K562 (cell line): ENCODE results near the gene GET3. TPM values are rescaled to one million over a fixed set of nuclear protein-coding genes. Genes with fewer than 3 reads are reported as not detected.

ENCODE experiments used
- CEBPG ChIP-seq, 3 experiments: fragments of 200-800 bp in 1 of 3; sonication (Bioruptor generic) in 1 of 3; sonication (generic) in 1 of 3; formaldehyde crosslinking in 1 of 3; IDR thresholded peaks in 2 of 3; conservative IDR thresholded peaks in 1 of 3; 2 replicates each; pipeline versions ENCODE4 v1.6.1 to v1.8.0; 2016 to 2022; ENCODE audit warnings: missing compliant biosample characterization in 2 of 3, missing genetic modification characterization in 2 of 3, mild to moderate bottlenecking in 1 of 3, missing genetic modification reagents in 1 of 3
- DLX4 ChIP-seq: fragments of 250-450 bp; sonication (Bioruptor Pico); IDR thresholded peaks from 2 replicates; pipeline ENCODE4 v1.6.1; 2021; ENCODE audit warnings: mild to moderate bottlenecking
- ELK3 ChIP-seq: fragments of 450-650 bp; formaldehyde crosslinking; IDR thresholded peaks from 2 replicates; pipeline ENCODE4 v1.4.0; 2020; ENCODE audit warnings: mild to moderate bottlenecking
- LARP7 ChIP-seq: fragments of 450-650 bp; IDR thresholded peaks from 2 replicates; pipeline ENCODE4 v1.6.1; 2016
- MYC ChIP-seq, 2 experiments: fragments of 250-450 bp in 1 of 2; sonication (Bioruptor Pico) in 1 of 2; IDR thresholded peaks; 2 replicates each; pipeline versions ENCODE4 v1.5.1 to v1.6.1; 2012 to 2021; ENCODE audit warnings: low read depth in 2 of 2, borderline replicate concordance in 1 of 2, improper control_type of control experiment in 1 of 2, low read length in 1 of 2, mild to moderate bottlenecking in 1 of 2, moderate library complexity in 1 of 2
- REST ChIP-seq, 2 experiments: fragments of 450-650 bp; formaldehyde crosslinking in 1 of 2; IDR thresholded peaks; 2 replicates each; pipeline versions ENCODE4 v1.4.0 to v1.6.1; 2014 to 2020; ENCODE audit warnings: mild to moderate bottlenecking in 2 of 2, borderline replicate concordance in 1 of 2, low read depth in 1 of 2
- SMAD3 ChIP-seq: fragments of 450-650 bp; formaldehyde crosslinking; conservative IDR thresholded peaks from 2 replicates; pipeline ENCODE4 v1.4.0; 2020; ENCODE audit warnings: mild to moderate bottlenecking
- TCF7 ChIP-seq: sonication (generic); IDR thresholded peaks from 2 replicates; pipeline ENCODE4 v1.6.1; 2016; ENCODE audit warnings: antibody characterized with exemption, borderline replicate concordance
- THRA ChIP-seq: fragments of 450-650 bp; IDR thresholded peaks from 2 replicates; pipeline ENCODE4 v1.6.1; 2017; ENCODE audit warnings: mild to moderate bottlenecking, moderate library complexity
- ZNF146 ChIP-seq: IDR thresholded peaks from one replicate; pipeline ENCODE4 v1.6.1; 2018; ENCODE audit warnings: missing compliant biosample characterization; ENCODE audit not compliant: unreplicated experiment
- ZNF280A ChIP-seq: fragments of 450-650 bp; IDR thresholded peaks from 2 replicates; pipeline ENCODE4 v1.6.1; 2018; ENCODE audit warnings: mild to moderate bottlenecking, low read depth; ENCODE audit not compliant: partially characterized antibody
- ZNF316 ChIP-seq: fragments of 450-650 bp; IDR thresholded peaks from 2 replicates; pipeline ENCODE4 v1.6.1; 2016
- ZNF583 ChIP-seq: fragments of 250-450 bp; sonication (Bioruptor Pico); IDR thresholded peaks from 2 replicates; pipeline ENCODE4 v1.4.0; 2020
- ZNF830 ChIP-seq: fragments of 250-450 bp; sonication (Bioruptor Pico); IDR thresholded peaks from 2 replicates; pipeline ENCODE4 v1.5.0; 2021; ENCODE audit warnings: mild to moderate bottlenecking
- polyA plus RNA-seq, 8 experiments: library from polyadenylated mRNA; depleted of rRNA in 4 of 8; stranded (reverse) in 5 of 8; unstranded in 3 of 8; fragments of >200 nt; fragmentation: Nextera tagmentation in 2 of 8; fragmentation: Illumina TruSeq in 1 of 8; extraction: Ambion mirVana in 2 of 8; extraction: Trizol in 1 of 8; gene quantifications; 2 replicates each; pipeline versions ENCODE4 v1.2.1 to v1.2.3, GENCODE V29; 2011 to 2014; ENCODE audit warnings: inconsistent platforms in 1 of 8, missing spikeins in 1 of 8
- total RNA-seq, 7 experiments: library from RNA; depleted of rRNA in 6 of 7; stranded (reverse); fragments of >200 nt in 6 of 7; fragmentation: Illumina TruSeq in 2 of 7; extraction: Trizol in 2 of 7; gene quantifications; 2 replicates each; pipeline versions ENCODE4 v1.2.1 to v1.2.3, GENCODE V29; 2011 to 2021; ENCODE audit warnings: low replicate concordance in 1 of 7

Gene GET3
- total and polyA plus RNA-seq, 9 of the 15 experiments (the other 6 are each of a cell fraction or from before 2014, with no cell fraction given) = 8.3 to 83.5 (median 51.8) TPM

- TF ChIP-seq MYC (IDR thresholded peaks at IDR 0.05; ENCODE audit: low read depth, low read length) (no peak), MYC (CRISPR knock-in tag; IDR thresholded peaks at IDR 0.05; ENCODE audit: borderline replicate concordance, low read depth) (no peak), LARP7 (peak; percentile 75; the same call in 1 of the 2 replicates), ZNF583 (CRISPR knock-in tag) (no peak), ZNF830 (CRISPR knock-in tag) (no peak), DLX4 (CRISPR knock-in tag) (no peak), CEBPG (CRISPR knock-in tag; IDR thresholded peaks at IDR 0.05) (no peak; the same call in 1 of the 2 replicates), CEBPG (tag; conservative IDR thresholded peaks at IDR 0.05 in 1 of 2, IDR thresholded peaks at IDR 0.05 in 1 of 2) (no peak), SMAD3 (no peak), ZNF146 (no peak), TCF7 (no peak), ELK3 (CRISPR knock-in tag) (no peak), THRA (no peak), ZNF316 (no peak), ZNF280A (no peak), REST (IDR thresholded peaks at IDR 0.05; ENCODE audit: borderline replicate concordance) (no peak), REST (CRISPR knock-in tag; IDR thresholded peaks at IDR 0.05; ENCODE audit: low read depth) (0 out of 2 replicates have a peak, but pooled peaks have one; percentile 47)
These were observed 47.7 kb downstream of the GET3 start (continued) for GRCh38 chr19:12784871-12785430.
